ENCODE data around the gene NEDD4.

DNA sequence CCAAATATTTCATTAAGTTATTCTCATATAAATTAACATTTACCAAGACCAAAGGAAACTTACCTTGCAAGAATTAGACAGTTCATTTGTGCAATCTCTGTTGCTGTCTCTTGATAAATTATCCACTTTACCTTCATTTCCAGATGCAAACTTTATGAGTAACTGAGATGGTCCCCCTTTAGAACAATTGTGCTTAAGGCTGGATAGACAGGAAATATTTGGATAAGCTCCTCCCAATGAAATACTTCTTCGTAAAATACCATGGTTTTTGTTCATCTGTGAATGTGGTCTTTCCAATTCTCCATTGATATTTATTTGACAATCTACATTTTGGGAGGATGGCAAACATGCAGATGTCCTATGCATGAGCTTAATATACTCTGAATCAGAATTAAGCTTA lies 78.2 kb downstream of the NEDD4 start:
- TF ChIP-seq TAF1 (IDR thresholded peaks at IDR 0.05; ENCODE audit: borderline replicate concordance, insufficient read depth, low read length) (no peak), SIN3A (IDR thresholded peaks at IDR 0.05; ENCODE audit: borderline replicate concordance, insufficient read depth, low read length) (no peak)

Measured in PFSK-1 (cell line).